Suprapubic skin (tissue), 3 donors: ENCODE results near the gene CTNNA3.

ENCODE experiments used
- EP300 ChIP-seq: sonication (generic); formaldehyde crosslinking; IDR thresholded peaks from one replicate; pipeline ENCODE4 v1.6.1; 2017; ENCODE audit warnings: antibody characterized with exemption
- POLR2A ChIP-seq, 2 donors: fragments of 450-650 bp; IDR thresholded peaks; one replicate each; pipeline ENCODE4 v1.6.1; 2017; ENCODE audit warnings: antibody characterized with exemption in 2 of 2, mild to moderate bottlenecking in 2 of 2, moderate library complexity in 2 of 2
- TF ChIP-seq, protein P1 (sequence below), 2 donors: fragments of 200-600 bp in 1 of 2; fragments of 450-650 bp in 1 of 2; sonication (generic) in 1 of 2; IDR thresholded peaks; one replicate each; pipeline ENCODE4 v1.5.1; 2016 to 2019; ENCODE audit warnings: antibody characterized with exemption in 2 of 2, mild to moderate bottlenecking in 1 of 2, moderate library complexity in 1 of 2

DNA sequence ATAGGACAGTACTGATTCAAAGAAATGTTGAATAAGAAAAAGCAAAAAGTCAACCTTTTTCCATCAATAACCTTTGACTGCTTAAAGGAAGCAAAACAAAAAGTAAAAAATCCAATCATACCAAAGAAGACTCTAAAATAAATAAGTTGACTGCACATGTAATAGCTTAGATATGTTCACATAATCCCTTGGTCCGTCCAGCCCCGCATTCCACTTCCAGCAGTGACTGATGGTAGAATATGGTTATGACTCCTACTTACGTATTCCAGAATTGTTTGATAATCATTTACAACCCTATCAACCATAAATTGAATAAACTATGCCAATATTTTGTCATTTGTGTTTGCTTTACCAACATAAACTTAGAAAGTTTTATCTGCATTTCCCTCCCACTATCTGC, 77.9 kb downstream of the CTNNA3 start:
- TF ChIP-seq POLR2A (IDR thresholded peaks at IDR 0.05), result no peak
- TF ChIP-seq, protein P1, sequence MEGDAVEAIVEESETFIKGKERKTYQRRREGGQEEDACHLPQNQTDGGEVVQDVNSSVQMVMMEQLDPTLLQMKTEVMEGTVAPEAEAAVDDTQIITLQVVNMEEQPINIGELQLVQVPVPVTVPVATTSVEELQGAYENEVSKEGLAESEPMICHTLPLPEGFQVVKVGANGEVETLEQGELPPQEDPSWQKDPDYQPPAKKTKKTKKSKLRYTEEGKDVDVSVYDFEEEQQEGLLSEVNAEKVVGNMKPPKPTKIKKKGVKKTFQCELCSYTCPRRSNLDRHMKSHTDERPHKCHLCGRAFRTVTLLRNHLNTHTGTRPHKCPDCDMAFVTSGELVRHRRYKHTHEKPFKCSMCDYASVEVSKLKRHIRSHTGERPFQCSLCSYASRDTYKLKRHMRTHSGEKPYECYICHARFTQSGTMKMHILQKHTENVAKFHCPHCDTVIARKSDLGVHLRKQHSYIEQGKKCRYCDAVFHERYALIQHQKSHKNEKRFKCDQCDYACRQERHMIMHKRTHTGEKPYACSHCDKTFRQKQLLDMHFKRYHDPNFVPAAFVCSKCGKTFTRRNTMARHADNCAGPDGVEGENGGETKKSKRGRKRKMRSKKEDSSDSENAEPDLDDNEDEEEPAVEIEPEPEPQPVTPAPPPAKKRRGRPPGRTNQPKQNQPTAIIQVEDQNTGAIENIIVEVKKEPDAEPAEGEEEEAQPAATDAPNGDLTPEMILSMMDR (IDR thresholded peaks at IDR 0.05), result no peak
- no peak for TF ChIP-seq EP300
